HG03280 (cell line): Measurements from ENCODE around the gene QRSL1.
"Not testable (repeated sequence)": the region's sequence is repeated elsewhere in the genome, so short reads cannot be mapped to it uniquely, and the experiment has no call there.

ENCODE experiments used
- ATAC-seq: cut with Tn5 transposase; IDR thresholded peaks from one replicate; pipeline ENCODE4 v1.9.1; 2021; ENCODE audit warnings: mild to moderate bottlenecking, moderate library complexity; ENCODE audit not compliant: unreplicated experiment

The QRSL1 gene

GRCh38 chr6:106629103-106629858 is at the start of gene QRSL1, which contains the start of gene RTN4IP1:
QRSL1 (plus strand) TSS chr6:106629578; CDS start chr6:106629682, 104 bp downstream.
RTN4IP1 (minus strand) TSS chr6:106629498; CDS start chr6:106629021, 477 bp downstream.
- peak; percentile 84 for ATAC-seq

GRCh38 chr6:106581468-106581867 is 47.9 kb upstream of the QRSL1 start:
- no peak for ATAC-seq

- no peak for ATAC-seq
Measured at GRCh38 chr6:106586815-106587415, 42.5 kb upstream of the QRSL1 start.

GRCh38 chr6:106588937-106589336 is 40.4 kb upstream of the QRSL1 start:
- not testable (repeated sequence) for ATAC-seq

GRCh38 chr6:106591111-106591825 is 38.1 kb upstream of the QRSL1 start:
- no peak for ATAC-seq

GRCh38 chr6:106599440-106599839 is 29.9 kb upstream of the QRSL1 start:
- no peak for ATAC-seq

- ATAC-seq: no peak
Measured at GRCh38 chr6:106600329-106600728, 29.0 kb upstream of the QRSL1 start.

- ATAC-seq: peak; percentile 65
Measured at GRCh38 chr6:106608080-106608668, 21.2 kb upstream of the QRSL1 start.

GRCh38 chr6:106609699-106610098 is 19.7 kb upstream of the QRSL1 start:
- ATAC-seq: no peak

- ATAC-seq: no peak
Measured at GRCh38 chr6:106611030-106611429, 18.3 kb upstream of the QRSL1 start.

GRCh38 chr6:106612671-106613416 is 16.5 kb upstream of the QRSL1 start:
- ATAC-seq: no peak

GRCh38 chr6:106613590-106613989 is 15.8 kb upstream of the QRSL1 start:
- no peak for ATAC-seq

- no peak for ATAC-seq
Measured at GRCh38 chr6:106614166-106614565, 15.2 kb upstream of the QRSL1 start.

- ATAC-seq: no peak
Measured at GRCh38 chr6:106614592-106615257, 14.7 kb upstream of the QRSL1 start.

GRCh38 chr6:106617302-106617701 is 12.1 kb upstream of the QRSL1 start:
- no peak for ATAC-seq

GRCh38 chr6:106617857-106618256 is 11.5 kb upstream of the QRSL1 start:
- no peak for ATAC-seq

- no peak for ATAC-seq
Measured at GRCh38 chr6:106618324-106618723, 11.1 kb upstream of the QRSL1 start.

- ATAC-seq: no peak
Measured at GRCh38 chr6:106619223-106619622, 10.2 kb upstream of the QRSL1 start.

GRCh38 chr6:106620931-106621672 is 8.3 kb upstream of the QRSL1 start:
- ATAC-seq: no peak
